K562 (cell line): ENCODE measurements around the gene RNASEH2C. TPM values are rescaled to one million over a fixed set of nuclear protein-coding genes. Genes with fewer than 3 reads are reported as not detected.
A peak's percentile ranks its signal among the peaks of the same experiment; 100 is the strongest.

ENCODE experiments used
- BACH1 ChIP-seq: fragments of 200-800 bp; sonication (Bioruptor generic); IDR thresholded peaks from 2 replicates; pipeline ENCODE4 v1.6.1; 2016; ENCODE audit warnings: missing genetic modification characterization, missing compliant biosample characterization
- CHD4 ChIP-seq: fragments of 200-600 bp; sonication (generic); IDR thresholded peaks from 3 replicates; pipeline ENCODE4 v1.6.1; 2012; ENCODE audit warnings: low read depth, mild to moderate bottlenecking, mixed read lengths, low read length, inconsistent platforms; ENCODE audit not compliant: insufficient read depth, insufficient replicate concordance, poor library complexity, severe bottlenecking
- EGR1 ChIP-seq: fragments of 450-650 bp; conservative IDR thresholded peaks from 2 replicates; pipeline ENCODE4 v1.6.1; 2017; ENCODE audit warnings: mild to moderate bottlenecking
- ESRRB ChIP-seq: fragments of 250-450 bp; sonication (Bioruptor Pico); IDR thresholded peaks from 2 replicates; pipeline ENCODE4 v1.5.0; 2020; ENCODE audit warnings: mild to moderate bottlenecking, moderate library complexity, borderline replicate concordance
- L3MBTL2 ChIP-seq: fragments of 450-650 bp; IDR thresholded peaks from 2 replicates; pipeline ENCODE4 v1.6.1; 2016; ENCODE audit warnings: mild to moderate bottlenecking, moderate library complexity
- NR2C1 ChIP-seq, 2 experiments: fragments of 450-650 bp; IDR thresholded peaks; 2 replicates each; pipeline ENCODE4 v1.6.1; 2017; ENCODE audit warnings: mild to moderate bottlenecking in 2 of 2, antibody characterized with exemption in 1 of 2, inconsistent platforms in 1 of 2, missing compliant biosample characterization in 1 of 2, missing genetic modification characterization in 1 of 2
- RBFOX2 ChIP-seq: fragments of 200-400 bp; formaldehyde crosslinking; IDR thresholded peaks from 2 replicates; pipeline ENCODE4 v1.6.1; 2017; ENCODE audit warnings: low read depth, mild to moderate bottlenecking, low read length, moderate library complexity
- SAP30 ChIP-seq: fragments of 200-600 bp; sonication (generic); IDR thresholded peaks from 2 replicates; pipeline ENCODE4 v1.6.1; 2012; ENCODE audit warnings: borderline replicate concordance, low read depth, mild to moderate bottlenecking, moderate library complexity, low read length, control low read depth, inconsistent platforms; ENCODE audit not compliant: insufficient read depth, poor library complexity, severe bottlenecking
- SMAD3 ChIP-seq: fragments of 450-650 bp; formaldehyde crosslinking; conservative IDR thresholded peaks from 2 replicates; pipeline ENCODE4 v1.4.0; 2020; ENCODE audit warnings: mild to moderate bottlenecking
- TAF9B ChIP-seq: fragments of 450-650 bp; IDR thresholded peaks from 2 replicates; pipeline ENCODE4 v1.6.1; 2018; ENCODE audit warnings: mild to moderate bottlenecking; ENCODE audit not compliant: partially characterized antibody
- THRA ChIP-seq: fragments of 450-650 bp; IDR thresholded peaks from 2 replicates; pipeline ENCODE4 v1.6.1; 2017; ENCODE audit warnings: mild to moderate bottlenecking, moderate library complexity
- TSHZ1 ChIP-seq: fragments of 250-450 bp; sonication (Bioruptor Pico); IDR thresholded peaks from 2 replicates; pipeline ENCODE4 v1.4.0; 2020; ENCODE audit warnings: mild to moderate bottlenecking, moderate library complexity
- ZBTB1 ChIP-seq: sonication (generic); formaldehyde crosslinking; IDR thresholded peaks from 2 replicates; pipeline ENCODE4 v1.8.1; 2023; ENCODE audit warnings: missing genetic modification reagents, low read depth, mild to moderate bottlenecking, borderline replicate concordance
- ZNF184 ChIP-seq: sonication (generic); formaldehyde crosslinking; IDR thresholded peaks from 2 replicates; pipeline ENCODE4 v1.5.0; 2020; ENCODE audit warnings: missing genetic modification reagents
- polyA plus RNA-seq, 8 experiments: library from polyadenylated mRNA; depleted of rRNA in 4 of 8; stranded (reverse) in 5 of 8; unstranded in 3 of 8; fragments of >200 nt; fragmentation: Nextera tagmentation in 2 of 8; fragmentation: Illumina TruSeq in 1 of 8; extraction: Ambion mirVana in 2 of 8; extraction: Trizol in 1 of 8; gene quantifications; 2 replicates each; pipeline versions ENCODE4 v1.2.1 to v1.2.3, GENCODE V29; 2011 to 2014; ENCODE audit warnings: inconsistent platforms in 1 of 8, missing spikeins in 1 of 8
- total RNA-seq, 7 experiments: library from RNA; depleted of rRNA in 6 of 7; stranded (reverse); fragments of >200 nt in 6 of 7; fragmentation: Illumina TruSeq in 2 of 7; extraction: Trizol in 2 of 7; gene quantifications; 2 replicates each; pipeline versions ENCODE4 v1.2.1 to v1.2.3, GENCODE V29; 2011 to 2021; ENCODE audit warnings: low replicate concordance in 1 of 7
- TF ChIP-seq, protein P1 (sequence below): fragments of 450-650 bp; formaldehyde crosslinking; IDR thresholded peaks from 2 replicates; pipeline ENCODE4 v1.4.0; 2022; ENCODE audit warnings: missing genetic modification characterization
- TF ChIP-seq, protein P2 (sequence below): fragments of 250-450 bp; sonication (Bioruptor Pico); IDR thresholded peaks from 2 replicates; pipeline ENCODE4 v1.8.0; 2021; ENCODE audit warnings: mild to moderate bottlenecking, moderate library complexity
- TF ChIP-seq, protein P3 (sequence below): sonication (generic); formaldehyde crosslinking; IDR thresholded peaks from 2 replicates; pipeline ENCODE4 v1.5.0; 2020; ENCODE audit warnings: missing genetic modification reagents

Gene RNASEH2C
- total and polyA plus RNA-seq, 9 of the 15 experiments (the other 6 are each of a cell fraction or from before 2014, with no cell fraction given), result 5.4 to 78.2 (median 15.6) TPM

- TF ChIP-seq, protein P1, sequence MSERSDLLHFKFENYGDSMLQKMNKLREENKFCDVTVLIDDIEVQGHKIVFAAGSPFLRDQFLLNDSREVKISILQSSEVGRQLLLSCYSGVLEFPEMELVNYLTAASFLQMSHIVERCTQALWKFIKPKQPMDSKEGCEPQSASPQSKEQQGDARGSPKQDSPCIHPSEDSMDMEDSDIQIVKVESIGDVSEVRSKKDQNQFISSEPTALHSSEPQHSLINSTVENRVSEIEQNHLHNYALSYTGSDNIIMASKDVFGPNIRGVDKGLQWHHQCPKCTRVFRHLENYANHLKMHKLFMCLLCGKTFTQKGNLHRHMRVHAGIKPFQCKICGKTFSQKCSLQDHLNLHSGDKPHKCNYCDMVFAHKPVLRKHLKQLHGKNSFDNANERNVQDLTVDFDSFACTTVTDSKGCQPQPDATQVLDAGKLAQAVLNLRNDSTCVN, result no peak
- peak; percentile 96 for TF ChIP-seq RBFOX2
- peak; percentile 78 for TF ChIP-seq EGR1
- TF ChIP-seq NR2C1 (IDR thresholded peaks at IDR 0.05), result peak; percentile 39; the same call in 1 of the 2 replicates
- peak; percentile 76 for TF ChIP-seq NR2C1 (tag; IDR thresholded peaks at IDR 0.05)
- TF ChIP-seq THRA, result no peak
- TF ChIP-seq SMAD3 (CRISPR knock-in tag), result 0 out of 2 replicates have a peak, but pooled peaks have one; percentile 23
- TF ChIP-seq, protein P2, sequence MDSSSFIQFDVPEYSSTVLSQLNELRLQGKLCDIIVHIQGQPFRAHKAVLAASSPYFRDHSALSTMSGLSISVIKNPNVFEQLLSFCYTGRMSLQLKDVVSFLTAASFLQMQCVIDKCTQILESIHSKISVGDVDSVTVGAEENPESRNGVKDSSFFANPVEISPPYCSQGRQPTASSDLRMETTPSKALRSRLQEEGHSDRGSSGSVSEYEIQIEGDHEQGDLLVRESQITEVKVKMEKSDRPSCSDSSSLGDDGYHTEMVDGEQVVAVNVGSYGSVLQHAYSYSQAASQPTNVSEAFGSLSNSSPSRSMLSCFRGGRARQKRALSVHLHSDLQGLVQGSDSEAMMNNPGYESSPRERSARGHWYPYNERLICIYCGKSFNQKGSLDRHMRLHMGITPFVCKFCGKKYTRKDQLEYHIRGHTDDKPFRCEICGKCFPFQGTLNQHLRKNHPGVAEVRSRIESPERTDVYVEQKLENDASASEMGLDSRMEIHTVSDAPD (CRISPR knock-in tag), result no peak
- no peak for TF ChIP-seq ZNF184 (CRISPR knock-in tag)
- no peak for TF ChIP-seq TSHZ1 (CRISPR knock-in tag)
- TF ChIP-seq ZBTB1 (CRISPR knock-in tag), result no peak
- TF ChIP-seq SAP30, result peak; percentile 76
- TF ChIP-seq BACH1 (tag), result no peak
- peak; percentile 91 for TF ChIP-seq L3MBTL2
- TF ChIP-seq, protein P3, sequence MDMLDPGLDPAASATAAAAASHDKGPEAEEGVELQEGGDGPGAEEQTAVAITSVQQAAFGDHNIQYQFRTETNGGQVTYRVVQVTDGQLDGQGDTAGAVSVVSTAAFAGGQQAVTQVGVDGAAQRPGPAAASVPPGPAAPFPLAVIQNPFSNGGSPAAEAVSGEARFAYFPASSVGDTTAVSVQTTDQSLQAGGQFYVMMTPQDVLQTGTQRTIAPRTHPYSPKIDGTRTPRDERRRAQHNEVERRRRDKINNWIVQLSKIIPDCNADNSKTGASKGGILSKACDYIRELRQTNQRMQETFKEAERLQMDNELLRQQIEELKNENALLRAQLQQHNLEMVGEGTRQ (CRISPR knock-in tag), result no peak
- TF ChIP-seq TAF9B, result no peak
- no peak for TF ChIP-seq ESRRB (CRISPR knock-in tag)
- TF ChIP-seq CHD4, result no peak
Observed at GRCh38 chr11:65720211-65720934, at the start of gene RNASEH2C (continued).
